GM12872 (cell line): ENCODE data around the gene ARHGAP26.

Experiments used
- CTCF ChIP-seq: IDR thresholded peaks from 3 replicates; pipeline ENCODE4 v1.5.1; 2011; ENCODE audit warnings: low read depth, mild to moderate bottlenecking, low read length, moderate library complexity; ENCODE audit not compliant: insufficient read depth

The ARHGAP26 gene

GRCh38 chr5:142836048-142836447, 65.9 kb downstream of the ARHGAP26 start:
- no peak for TF ChIP-seq CTCF

DNA sequence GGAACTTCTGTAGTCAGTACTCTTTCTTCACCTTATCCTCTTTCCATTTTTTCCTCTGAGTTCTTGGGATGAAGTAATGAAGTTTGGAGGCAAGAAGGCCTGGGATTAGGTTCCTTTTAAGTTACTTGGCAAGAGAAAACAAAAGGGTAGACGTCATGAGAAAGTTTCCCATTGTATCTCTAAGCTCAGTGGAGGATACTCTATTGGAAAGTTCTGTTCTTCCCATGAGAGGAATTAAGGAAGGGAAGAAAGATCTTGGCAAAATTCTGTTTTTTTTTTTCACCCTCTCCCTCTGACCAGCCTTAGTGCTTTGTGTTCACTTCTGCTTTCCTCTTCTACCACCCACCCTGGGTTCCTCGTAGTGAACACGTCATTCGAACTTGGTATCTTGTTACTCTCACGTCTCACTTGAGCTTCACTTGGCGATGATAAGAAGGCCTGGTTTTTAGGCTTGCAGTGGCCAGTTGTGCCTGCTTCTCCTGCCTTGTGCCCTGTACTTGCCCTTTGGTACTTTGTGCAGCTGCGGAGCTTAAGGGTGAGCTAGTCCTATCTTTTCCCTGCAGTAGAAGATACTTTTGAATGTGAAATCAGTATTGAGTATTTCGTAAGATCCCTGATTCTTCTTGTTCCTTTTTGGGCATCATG, 67.0 kb downstream of the ARHGAP26 start:
- TF ChIP-seq CTCF, result no peak

- no peak for TF ChIP-seq CTCF
These were observed 68.7 kb downstream of the ARHGAP26 start for GRCh38 chr5:142838845-142839244.

- TF ChIP-seq CTCF, result no peak
These were observed 69.7 kb downstream of the ARHGAP26 start for GRCh38 chr5:142839711-142840346.

DNA sequence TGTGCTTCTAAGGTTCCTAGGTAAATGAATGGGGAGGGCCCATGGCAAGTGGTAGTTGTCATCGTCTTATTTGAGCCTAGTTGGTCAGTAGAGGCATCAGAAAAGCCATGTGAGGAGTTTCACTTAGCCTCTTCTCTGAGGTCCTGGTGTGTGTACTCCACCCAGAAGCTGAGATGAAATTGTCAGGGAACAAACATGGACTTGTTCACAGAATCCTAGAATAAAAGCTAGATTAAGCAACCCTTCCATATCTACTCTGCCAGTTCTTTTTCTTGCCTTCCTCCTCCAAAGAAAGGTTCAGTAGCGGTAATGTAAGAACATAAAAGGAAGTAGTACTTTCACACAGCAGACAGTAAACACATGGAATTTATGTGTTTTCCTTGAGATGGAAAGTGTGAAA, 70.4 kb downstream of the ARHGAP26 start:
- no peak for TF ChIP-seq CTCF

GRCh38 chr5:142841511-142842265, 71.5 kb downstream of the ARHGAP26 start:
- TF ChIP-seq CTCF, result no peak
